HG03060 (cell line): ENCODE data around the gene NRG3.

ENCODE experiments used
- ATAC-seq: cut with Tn5 transposase; IDR thresholded peaks from one replicate; pipeline ENCODE4 v1.9.1; 2021; ENCODE audit warnings: low read depth, moderate number of reproducible peaks; ENCODE audit not compliant: unreplicated experiment

The NRG3 gene

GRCh38 chr10:81882011-81882410 lies 7.0 kb downstream of the NRG3 start:
- ATAC-seq, result no peak

- ATAC-seq, result no peak
Observed at GRCh38 chr10:81884856-81885255, 9.9 kb downstream of the NRG3 start.

GRCh38 chr10:81885491-81885890 lies 10.5 kb downstream of the NRG3 start:
- ATAC-seq, result no peak

DNA sequence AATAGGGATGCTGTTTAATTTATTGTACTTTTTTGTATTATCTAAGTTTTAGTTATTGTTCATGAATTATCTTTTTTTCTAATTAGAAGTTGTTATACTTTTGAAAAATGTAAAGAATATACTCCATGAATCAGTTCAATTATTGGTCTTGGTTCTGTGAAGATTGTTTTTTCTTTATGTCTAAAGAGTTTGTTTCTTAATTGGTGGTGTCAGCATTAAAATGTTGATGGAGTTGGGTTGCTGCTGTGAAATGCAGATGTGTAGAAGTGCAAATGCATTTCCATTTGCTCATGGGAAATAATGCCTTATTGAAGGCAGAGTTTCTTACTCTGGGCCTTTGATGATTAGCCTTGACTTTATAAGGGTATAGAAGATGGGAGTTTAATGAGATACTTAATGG lies 11.9 kb downstream of the NRG3 start:
- no peak for ATAC-seq

GRCh38 chr10:81889181-81889769 lies 14.3 kb downstream of the NRG3 start:
- ATAC-seq, result no peak

DNA sequence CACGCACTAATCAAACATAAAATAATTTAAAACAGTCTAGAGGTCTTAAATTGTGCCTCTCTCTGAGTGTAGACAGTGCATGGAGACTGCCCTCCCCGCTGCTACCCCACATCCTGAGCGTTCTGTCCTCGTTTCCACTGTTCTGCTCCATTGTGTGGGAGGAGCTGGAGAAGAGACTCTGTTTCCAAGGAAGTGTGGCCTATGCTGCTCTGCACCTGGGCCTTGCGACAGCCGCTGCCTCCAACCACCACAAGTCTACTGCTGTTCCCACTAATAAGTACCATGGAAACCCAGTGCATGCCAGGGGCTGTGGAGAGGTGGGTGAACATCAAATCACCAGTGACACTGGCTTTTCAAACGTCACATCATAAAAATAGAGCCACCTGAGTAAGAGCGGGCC lies 19.6 kb downstream of the NRG3 start:
- no peak for ATAC-seq

DNA sequence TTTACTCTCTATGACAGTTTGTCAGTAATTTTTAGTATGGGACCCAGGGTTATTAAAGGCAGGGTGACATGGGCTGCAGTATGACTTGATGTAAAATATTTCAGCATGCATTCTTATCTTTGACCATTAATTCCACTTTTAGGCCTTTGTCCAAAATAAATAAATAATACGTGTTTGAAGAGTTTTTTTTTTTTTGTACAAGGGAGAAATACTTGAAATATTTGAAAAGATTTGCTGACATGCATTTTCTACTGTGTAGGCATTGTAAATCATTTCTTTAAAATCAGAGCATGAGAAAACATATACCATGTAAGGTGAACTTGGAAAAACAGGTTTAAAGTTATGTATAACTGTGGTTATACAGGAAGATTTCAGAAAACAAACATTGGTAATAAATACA lies 23.5 kb downstream of the NRG3 start:
- no peak for ATAC-seq

DNA sequence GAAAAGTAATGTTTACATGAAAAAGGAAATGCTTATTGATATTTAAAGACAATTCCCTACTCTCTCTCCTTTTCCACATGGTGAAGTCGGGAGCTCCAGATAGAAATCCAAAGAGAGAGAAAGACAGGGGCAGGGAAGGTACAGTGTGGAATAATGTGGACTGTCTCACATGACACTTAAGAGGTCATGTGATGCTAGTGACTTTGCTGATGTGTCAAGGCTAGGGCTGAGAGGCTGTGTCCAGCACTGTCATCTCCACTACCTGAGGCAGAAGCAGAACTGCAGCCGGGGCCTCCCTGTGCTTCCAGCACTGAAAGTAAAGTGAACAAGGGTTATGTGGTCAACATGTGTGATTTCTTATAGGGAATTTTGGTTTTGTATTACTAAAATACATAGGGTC lies 26.0 kb downstream of the NRG3 start:
- no peak for ATAC-seq

DNA sequence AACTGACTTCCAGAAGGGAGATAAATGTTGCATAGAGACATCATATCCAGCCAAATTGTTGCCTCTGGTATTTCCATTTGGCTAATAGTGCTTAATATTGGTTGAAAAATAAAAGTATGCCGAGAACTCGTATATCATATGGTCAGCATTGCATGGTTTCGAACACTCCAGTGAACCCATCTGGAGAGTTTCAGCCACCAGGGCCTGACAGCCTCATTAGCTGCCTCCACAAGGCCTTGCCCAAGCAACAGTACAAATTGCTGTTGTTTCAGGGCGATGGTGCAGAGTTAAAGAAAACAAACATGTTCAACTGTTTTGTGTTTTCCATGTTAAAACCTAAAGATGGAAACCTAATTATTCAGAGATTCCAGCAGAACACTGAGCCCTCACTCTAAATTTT lies 28.5 kb downstream of the NRG3 start:
- ATAC-seq, result no peak

DNA sequence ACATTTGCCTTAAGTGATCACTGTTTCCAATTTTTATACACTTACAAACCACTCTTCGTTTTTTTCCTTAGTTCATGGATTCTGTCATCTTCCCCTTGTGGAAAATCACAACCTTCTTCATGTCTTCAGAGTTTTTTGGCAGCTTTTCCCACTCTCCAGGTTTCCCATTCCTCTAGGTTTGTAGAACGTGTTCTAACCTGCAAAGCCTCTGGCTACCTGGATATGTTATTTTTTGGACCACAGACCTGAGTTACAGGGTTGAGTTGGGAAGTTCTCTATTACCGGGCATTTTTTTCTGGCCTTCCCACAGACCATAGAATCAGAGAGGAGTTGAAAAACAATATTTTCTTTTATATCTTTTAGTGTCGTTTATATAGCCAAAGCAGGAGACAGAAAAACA lies 30.2 kb downstream of the NRG3 start:
- ATAC-seq, result no peak

DNA sequence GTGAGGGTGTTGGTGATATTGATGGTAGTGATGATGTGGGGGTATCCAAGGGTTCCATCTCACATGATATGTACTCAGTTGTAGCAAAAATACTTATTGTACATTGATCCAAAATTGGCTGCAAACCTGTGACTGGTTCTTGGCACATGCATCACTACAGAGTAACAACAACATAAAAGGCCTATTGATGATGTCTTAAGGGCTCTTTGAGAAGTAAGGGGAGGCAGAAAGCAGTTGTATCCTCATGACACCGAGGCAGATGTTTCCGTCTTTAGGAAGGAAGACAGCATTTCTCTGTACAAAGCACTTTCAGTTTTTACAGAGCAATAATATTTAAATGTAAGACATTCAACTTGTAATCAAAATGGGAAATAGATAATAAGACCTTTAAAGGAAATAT lies 34.5 kb downstream of the NRG3 start:
- no peak for ATAC-seq

- no peak for ATAC-seq
Observed at GRCh38 chr10:81911328-81911727, 36.3 kb downstream of the NRG3 start.

DNA sequence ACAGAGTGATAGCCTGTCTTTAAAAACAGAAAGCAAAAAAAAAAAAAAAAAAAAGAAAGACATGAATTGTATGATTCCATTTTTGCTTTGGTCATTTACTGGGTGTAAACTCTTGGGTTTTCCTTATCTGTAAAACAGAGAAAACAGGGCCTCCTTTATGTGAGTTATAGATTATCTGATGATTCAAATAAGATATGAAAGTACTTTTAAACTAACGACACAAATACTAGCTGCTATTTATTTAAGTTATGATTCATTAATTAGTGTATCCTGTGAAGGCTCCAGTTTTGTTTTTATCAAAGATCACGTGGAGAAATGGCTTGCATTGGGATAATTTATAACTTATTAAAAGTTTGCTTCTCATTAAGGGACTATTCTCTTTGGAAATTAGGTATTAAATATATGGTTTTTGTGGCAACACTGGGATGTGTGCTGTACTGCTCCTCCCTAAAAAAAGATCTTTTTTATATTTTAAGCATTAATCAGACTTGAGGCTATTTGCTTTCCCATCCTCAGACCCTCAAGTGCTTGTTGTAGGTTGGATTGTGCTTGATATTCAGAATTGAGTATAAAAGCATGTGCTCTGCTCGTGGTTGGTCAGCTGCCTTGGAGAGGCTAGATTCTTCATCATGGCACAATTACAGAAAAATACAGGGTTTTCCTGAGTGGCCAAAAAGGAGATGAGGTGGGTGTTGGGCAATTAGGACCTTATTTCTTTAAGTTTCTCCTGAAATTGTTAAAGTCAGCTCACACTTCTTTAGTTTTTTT lies 39.9 kb downstream of the NRG3 start:
- no peak for ATAC-seq

DNA sequence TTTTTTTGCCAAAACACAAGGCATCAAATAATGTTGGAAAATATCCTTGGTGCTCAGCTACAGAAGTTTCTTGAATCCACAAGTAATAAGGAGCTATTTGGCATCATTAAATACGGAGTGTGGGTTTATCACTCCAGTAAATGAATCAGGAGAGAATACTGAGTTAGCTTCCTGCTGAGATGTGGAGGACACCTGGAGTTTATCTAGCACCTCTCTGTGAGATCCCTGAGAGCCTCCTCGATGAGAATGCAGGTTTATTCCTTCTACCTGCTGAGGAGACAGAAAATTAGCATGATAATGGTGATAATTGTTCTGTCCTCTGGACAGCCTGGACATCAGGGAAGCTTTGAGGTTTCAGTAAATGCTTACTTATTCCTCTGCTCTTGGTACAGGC lies 40.5 kb downstream of the NRG3 start:
- no peak for ATAC-seq

DNA sequence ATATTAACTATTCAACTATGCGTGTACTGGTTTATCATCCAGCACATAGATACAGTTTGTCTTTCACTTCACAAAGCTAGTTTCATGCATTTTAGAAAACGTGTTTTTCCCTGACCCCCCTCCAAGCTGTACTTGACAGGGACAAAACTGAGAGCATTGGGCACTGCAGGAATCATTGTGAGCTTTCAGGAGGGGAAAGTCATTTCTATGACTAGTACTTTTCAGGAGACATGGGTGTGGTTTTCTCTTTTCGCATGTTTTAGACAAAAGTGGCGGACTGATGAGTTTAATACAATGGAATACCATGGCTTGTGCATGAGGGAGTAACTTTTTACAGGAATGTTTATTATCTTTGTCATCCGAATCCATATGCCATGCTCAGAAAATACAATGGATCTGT lies 42.7 kb downstream of the NRG3 start:
- ATAC-seq, result no peak

GRCh38 chr10:81918766-81919165 lies 43.8 kb downstream of the NRG3 start:
- no peak for ATAC-seq

- ATAC-seq, result no peak
Observed at GRCh38 chr10:81920213-81920829, 45.3 kb downstream of the NRG3 start.

DNA sequence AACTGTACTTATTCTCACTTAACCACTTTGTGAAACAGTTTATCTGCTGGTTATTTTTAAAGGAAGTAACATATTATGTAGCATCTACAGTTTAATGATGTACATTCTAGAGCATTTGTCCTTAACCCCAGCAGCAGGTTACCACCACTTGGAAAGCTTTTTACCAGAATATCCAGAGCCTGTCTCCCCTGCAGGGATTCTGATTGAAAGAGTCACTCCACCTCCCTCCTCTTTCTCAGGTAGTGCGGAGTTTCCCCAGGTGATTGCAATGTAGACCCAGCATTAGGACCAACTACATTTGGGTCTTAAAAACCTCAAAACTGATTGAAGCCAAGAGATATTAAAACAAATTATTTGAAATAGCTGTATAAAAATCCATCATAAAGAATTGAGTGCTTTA lies 53.1 kb downstream of the NRG3 start:
- no peak for ATAC-seq

DNA sequence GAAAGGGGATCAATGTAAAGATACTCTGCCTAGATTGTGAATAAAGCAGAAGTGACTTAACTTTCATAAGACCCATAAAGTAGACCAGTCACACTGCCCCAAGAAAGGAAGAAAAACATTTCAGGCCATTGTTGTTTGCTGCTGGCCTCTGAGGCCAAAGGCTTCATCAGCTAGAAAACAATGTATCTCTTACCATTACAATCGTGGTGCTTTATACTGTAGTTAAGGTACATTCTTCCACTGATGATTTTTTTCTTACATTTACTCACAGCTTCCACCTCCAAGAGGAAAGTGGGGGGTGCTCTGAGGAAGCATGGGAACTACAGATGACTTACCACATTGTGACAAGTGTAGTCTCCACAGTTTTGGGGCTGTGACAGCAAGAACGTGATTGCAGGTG lies 68.6 kb downstream of the NRG3 start:
- ATAC-seq, result no peak

GRCh38 chr10:81944609-81945008 lies 69.6 kb downstream of the NRG3 start:
- no peak for ATAC-seq

GRCh38 chr10:81949283-81949682 lies 74.3 kb downstream of the NRG3 start:
- no peak for ATAC-seq

GRCh38 chr10:81950358-81950757 lies 75.4 kb downstream of the NRG3 start:
- no peak for ATAC-seq
